ENCODE results near the gene CFAP206.

Gene CFAP206

DNA sequence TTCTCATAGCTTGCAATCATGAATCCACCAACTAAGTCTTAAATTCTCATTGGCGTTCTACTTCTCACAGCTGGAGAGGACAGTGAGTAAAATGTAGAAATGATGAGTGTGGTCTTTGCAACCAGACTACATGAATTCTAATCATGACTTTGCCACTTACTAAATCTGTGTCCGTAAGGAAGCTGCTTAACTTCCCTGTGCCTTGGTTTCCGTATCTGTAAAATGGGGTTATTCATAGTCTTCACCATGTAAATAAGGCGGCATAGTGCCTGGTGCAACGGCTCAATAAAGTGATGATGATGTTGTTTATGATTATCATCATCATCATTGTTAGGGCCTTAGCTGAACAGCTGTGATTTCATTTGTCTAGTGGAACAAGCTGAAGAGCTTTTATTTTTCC is 12.6 kb downstream of the CFAP206 start:
- Histone ChIP-seq H3K9me3 (ENCODE audit: control insufficient read depth, insufficient read depth, low read depth, low read length) (no peaks in the 10 kb centered on the region), H3K4me1 (ENCODE audit: control insufficient read depth, insufficient read depth, low read length) (no peaks in the 10 kb centered on the region), H3K27ac (ENCODE audit: extremely low read depth, low read depth, low read length) (no peak overlapping the region), H3K36me3 (ENCODE audit: control insufficient read depth in 2 of 2, insufficient read depth in 1 of 2, low read length in 2 of 2) (no peaks in the 10 kb centered on the region), H3K4me3 (ENCODE audit: low read depth, low read length) (no peak overlapping the region)
- TF ChIP-seq, protein P1, sequence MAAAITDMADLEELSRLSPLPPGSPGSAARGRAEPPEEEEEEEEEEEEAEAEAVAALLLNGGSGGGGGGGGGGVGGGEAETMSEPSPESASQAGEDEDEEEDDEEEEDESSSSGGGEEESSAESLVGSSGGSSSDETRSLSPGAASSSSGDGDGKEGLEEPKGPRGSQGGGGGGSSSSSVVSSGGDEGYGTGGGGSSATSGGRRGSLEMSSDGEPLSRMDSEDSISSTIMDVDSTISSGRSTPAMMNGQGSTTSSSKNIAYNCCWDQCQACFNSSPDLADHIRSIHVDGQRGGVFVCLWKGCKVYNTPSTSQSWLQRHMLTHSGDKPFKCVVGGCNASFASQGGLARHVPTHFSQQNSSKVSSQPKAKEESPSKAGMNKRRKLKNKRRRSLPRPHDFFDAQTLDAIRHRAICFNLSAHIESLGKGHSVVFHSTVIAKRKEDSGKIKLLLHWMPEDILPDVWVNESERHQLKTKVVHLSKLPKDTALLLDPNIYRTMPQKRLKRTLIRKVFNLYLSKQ (tag by site-specific recombination; IDR thresholded peaks at IDR 0.05; ENCODE audit: borderline replicate concordance) = no peak
- TF ChIP-seq, protein P2, sequence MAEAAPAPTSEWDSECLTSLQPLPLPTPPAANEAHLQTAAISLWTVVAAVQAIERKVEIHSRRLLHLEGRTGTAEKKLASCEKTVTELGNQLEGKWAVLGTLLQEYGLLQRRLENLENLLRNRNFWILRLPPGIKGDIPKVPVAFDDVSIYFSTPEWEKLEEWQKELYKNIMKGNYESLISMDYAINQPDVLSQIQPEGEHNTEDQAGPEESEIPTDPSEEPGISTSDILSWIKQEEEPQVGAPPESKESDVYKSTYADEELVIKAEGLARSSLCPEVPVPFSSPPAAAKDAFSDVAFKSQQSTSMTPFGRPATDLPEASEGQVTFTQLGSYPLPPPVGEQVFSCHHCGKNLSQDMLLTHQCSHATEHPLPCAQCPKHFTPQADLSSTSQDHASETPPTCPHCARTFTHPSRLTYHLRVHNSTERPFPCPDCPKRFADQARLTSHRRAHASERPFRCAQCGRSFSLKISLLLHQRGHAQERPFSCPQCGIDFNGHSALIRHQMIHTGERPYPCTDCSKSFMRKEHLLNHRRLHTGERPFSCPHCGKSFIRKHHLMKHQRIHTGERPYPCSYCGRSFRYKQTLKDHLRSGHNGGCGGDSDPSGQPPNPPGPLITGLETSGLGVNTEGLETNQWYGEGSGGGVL (tag by site-specific recombination; IDR thresholded peaks at IDR 0.05) = no peak
- no peak for TF ChIP-seq HOXD13 (CRISPR knock-in tag; IDR thresholded peaks at IDR 0.05; ENCODE audit: borderline replicate concordance)
- TF ChIP-seq ZNF670 (tag by site-specific recombination; IDR thresholded peaks at IDR 0.05; ENCODE audit: low read depth) = no peak
- POLR2A ChIA-PET = no interaction called here
- CTCF ChIA-PET = interaction anchor here (0.9 to 1.1 kb wide), 2 partner anchors 27 to 99 kb away, joined by 3 read pairs; no protein-coding TSS in a partner anchor

DNA sequence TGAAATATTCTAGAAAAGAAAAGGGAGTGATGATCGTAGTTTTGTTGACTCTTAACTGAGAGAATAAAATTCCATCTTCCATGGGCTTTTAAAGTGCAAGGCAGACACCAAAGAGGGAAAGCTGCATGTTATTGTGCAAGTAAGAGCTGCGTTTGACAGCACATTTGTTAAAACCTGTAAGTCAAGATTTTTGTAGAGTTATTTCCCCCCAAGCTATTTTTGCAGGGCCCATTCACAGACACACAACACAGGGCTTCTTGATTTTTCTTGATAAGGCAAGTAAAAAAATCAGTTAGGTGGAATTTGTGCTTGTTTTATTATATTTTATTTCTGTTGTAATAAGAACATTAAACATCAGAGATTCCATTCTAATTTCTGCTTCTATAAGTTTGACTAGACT is 13.8 kb downstream of the CFAP206 start:
- POLR2A ChIA-PET = no interaction called here
- CTCF ChIA-PET = interaction anchor here (0.7 kb wide), 1 partner anchor 13 kb away, joined by 4 read pairs; no protein-coding TSS in a partner anchor
- no peak overlapping the region for H3K4me3 ChIP-seq (ENCODE audit: low read depth, low read length)
- H3K36me3 ChIP-seq (ENCODE audit: control insufficient read depth in 2 of 2, insufficient read depth in 1 of 2, low read length in 2 of 2) = no peaks in the 10 kb centered on the region
- H3K4me1 ChIP-seq (ENCODE audit: control insufficient read depth, insufficient read depth, low read length) = no peaks in the 10 kb centered on the region
- TF ChIP-seq ZNF670 (tag by site-specific recombination; IDR thresholded peaks at IDR 0.05; ENCODE audit: low read depth) (no peak), ZNF211 (tag by site-specific recombination; IDR thresholded peaks at IDR 0.05; ENCODE audit: low read depth) (no peak), ZNF629 (tag by site-specific recombination; IDR thresholded peaks at IDR 0.05) (no peak), ZNF274 (IDR thresholded peaks at IDR 0.05; ENCODE audit: low read length) (no peak), ZNF274 (tag by site-specific recombination; IDR thresholded peaks at IDR 0.05; ENCODE audit: borderline replicate concordance) (no peak)
- TF ChIP-seq, protein P3, sequence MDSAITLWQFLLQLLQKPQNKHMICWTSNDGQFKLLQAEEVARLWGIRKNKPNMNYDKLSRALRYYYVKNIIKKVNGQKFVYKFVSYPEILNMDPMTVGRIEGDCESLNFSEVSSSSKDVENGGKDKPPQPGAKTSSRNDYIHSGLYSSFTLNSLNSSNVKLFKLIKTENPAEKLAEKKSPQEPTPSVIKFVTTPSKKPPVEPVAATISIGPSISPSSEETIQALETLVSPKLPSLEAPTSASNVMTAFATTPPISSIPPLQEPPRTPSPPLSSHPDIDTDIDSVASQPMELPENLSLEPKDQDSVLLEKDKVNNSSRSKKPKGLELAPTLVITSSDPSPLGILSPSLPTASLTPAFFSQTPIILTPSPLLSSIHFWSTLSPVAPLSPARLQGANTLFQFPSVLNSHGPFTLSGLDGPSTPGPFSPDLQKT (IDR thresholded peaks at IDR 0.05; ENCODE audit: borderline replicate concordance, low read depth, low read length) = no peak
- no peak overlapping the region for H3K27ac ChIP-seq (ENCODE audit: extremely low read depth, low read depth, low read length)
- H3K9me3 ChIP-seq (ENCODE audit: control insufficient read depth, insufficient read depth, low read depth, low read length) = no peaks in the 10 kb centered on the region

DNA sequence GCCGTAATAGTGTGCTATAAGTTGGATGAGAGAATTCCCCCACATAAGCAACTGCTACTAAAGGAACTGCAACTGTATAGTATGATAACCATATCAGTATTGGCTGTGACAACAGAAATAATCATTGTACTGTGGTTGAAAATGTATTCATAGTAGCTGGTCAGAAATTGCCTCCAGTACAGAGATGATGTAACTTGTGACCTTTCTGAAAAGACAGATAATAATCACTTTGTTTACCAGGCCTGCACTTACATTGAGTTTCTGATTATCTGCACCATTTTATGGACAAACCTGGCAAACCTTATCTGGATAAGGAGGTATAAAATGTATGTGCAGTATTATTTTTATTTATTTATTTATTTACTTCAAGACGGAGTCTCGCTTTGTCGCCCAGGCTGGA is 19.0 kb downstream of the CFAP206 start:
- Histone ChIP-seq H3K4me1 (ENCODE audit: control insufficient read depth, insufficient read depth, low read length) (no peaks in the 10 kb centered on the region), H3K27ac (ENCODE audit: extremely low read depth, low read depth, low read length) (no peak overlapping the region), H3K36me3 (ENCODE audit: control insufficient read depth in 2 of 2, insufficient read depth in 1 of 2, low read length in 2 of 2) (no peaks in the 10 kb centered on the region), H3K9me3 (ENCODE audit: control insufficient read depth, insufficient read depth, low read depth, low read length) (no peaks in the 10 kb centered on the region), H3K4me3 (ENCODE audit: low read depth, low read length) (no peak overlapping the region)
- POLR2A ChIA-PET = no interaction called here
- CTCF ChIA-PET = no interaction called here
- TF ChIP-seq ZNF132 (tag by site-specific recombination; IDR thresholded peaks at IDR 0.05; ENCODE audit: borderline replicate concordance) = no peak
- TF ChIP-seq, protein P4, sequence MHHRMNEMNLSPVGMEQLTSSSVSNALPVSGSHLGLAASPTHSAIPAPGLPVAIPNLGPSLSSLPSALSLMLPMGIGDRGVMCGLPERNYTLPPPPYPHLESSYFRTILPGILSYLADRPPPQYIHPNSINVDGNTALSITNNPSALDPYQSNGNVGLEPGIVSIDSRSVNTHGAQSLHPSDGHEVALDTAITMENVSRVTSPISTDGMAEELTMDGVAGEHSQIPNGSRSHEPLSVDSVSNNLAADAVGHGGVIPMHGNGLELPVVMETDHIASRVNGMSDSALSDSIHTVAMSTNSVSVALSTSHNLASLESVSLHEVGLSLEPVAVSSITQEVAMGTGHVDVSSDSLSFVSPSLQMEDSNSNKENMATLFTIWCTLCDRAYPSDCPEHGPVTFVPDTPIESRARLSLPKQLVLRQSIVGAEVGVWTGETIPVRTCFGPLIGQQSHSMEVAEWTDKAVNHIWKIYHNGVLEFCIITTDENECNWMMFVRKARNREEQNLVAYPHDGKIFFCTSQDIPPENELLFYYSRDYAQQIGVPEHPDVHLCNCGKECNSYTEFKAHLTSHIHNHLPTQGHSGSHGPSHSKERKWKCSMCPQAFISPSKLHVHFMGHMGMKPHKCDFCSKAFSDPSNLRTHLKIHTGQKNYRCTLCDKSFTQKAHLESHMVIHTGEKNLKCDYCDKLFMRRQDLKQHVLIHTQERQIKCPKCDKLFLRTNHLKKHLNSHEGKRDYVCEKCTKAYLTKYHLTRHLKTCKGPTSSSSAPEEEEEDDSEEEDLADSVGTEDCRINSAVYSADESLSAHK (tag by site-specific recombination; IDR thresholded peaks at IDR 0.05) = no peak
- TF ChIP-seq ZBTB8A (tag by site-specific recombination; IDR thresholded peaks at IDR 0.05) = no peak
- TF ChIP-seq, protein P5, sequence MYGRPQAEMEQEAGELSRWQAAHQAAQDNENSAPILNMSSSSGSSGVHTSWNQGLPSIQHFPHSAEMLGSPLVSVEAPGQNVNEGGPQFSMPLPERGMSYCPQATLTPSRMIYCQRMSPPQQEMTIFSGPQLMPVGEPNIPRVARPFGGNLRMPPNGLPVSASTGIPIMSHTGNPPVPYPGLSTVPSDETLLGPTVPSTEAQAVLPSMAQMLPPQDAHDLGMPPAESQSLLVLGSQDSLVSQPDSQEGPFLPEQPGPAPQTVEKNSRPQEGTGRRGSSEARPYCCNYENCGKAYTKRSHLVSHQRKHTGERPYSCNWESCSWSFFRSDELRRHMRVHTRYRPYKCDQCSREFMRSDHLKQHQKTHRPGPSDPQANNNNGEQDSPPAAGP (tag by site-specific recombination; IDR thresholded peaks at IDR 0.05) = no peak
- no peak for TF ChIP-seq ZFP69B (tag by site-specific recombination; IDR thresholded peaks at IDR 0.05)
- TF ChIP-seq ZNF155 (tag by site-specific recombination; IDR thresholded peaks at IDR 0.05) = no peak
- TF ChIP-seq, protein P6, sequence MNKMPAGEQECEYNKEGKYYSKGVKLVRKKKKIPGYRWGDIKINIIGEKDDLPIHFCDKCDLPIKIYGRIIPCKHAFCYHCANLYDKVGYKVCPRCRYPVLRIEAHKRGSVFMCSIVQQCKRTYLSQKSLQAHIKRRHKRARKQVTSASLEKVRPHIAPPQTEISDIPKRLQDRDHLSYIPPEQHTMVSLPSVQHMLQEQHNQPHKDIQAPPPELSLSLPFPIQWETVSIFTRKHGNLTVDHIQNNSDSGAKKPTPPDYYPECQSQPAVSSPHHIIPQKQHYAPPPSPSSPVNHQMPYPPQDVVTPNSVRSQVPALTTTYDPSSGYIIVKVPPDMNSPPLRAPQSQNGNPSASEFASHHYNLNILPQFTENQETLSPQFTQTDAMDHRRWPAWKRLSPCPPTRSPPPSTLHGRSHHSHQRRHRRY (tag by site-specific recombination; IDR thresholded peaks at IDR 0.05) = no peak
- TF ChIP-seq ZNF747 (tag by site-specific recombination; IDR thresholded peaks at IDR 0.05) = no peak
- TF ChIP-seq ZNF174 (tag by site-specific recombination; IDR thresholded peaks at IDR 0.05) = no peak
- no peak for TF ChIP-seq ZNF571 (tag by site-specific recombination; IDR thresholded peaks at IDR 0.05)

Data from HEK293 (cell line).